ENCODE results near the gene PNKD.
"Not testable (repeated sequence)": the region's sequence is repeated elsewhere in the genome, so short reads cannot be mapped to it uniquely, and the experiment has no call there.

Gene PNKD

GRCh38 chr2:218259099-218259961, 11.0 kb upstream of the PNKD start:
- DNase-seq = no peak

DNA sequence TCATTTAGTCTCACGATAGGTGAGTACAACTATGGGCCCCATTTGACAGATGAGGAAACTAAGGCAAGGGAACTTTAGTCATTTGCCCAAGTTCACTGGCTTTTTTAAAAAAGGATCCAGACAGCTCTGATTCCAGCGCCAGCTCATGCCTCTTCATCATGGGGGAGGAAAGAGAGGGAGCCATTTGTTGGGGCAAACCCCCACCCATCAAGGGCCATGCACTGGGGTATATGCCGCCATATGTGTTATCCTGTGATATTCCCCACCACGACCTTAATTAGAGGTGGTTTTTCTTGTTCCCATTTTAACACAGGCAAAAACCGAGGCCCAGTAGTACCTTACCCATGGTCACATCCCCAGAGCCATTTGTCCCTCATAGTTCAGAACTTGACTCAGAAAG, 10.2 kb upstream of the PNKD start:
- no peak for DNase-seq

DNA sequence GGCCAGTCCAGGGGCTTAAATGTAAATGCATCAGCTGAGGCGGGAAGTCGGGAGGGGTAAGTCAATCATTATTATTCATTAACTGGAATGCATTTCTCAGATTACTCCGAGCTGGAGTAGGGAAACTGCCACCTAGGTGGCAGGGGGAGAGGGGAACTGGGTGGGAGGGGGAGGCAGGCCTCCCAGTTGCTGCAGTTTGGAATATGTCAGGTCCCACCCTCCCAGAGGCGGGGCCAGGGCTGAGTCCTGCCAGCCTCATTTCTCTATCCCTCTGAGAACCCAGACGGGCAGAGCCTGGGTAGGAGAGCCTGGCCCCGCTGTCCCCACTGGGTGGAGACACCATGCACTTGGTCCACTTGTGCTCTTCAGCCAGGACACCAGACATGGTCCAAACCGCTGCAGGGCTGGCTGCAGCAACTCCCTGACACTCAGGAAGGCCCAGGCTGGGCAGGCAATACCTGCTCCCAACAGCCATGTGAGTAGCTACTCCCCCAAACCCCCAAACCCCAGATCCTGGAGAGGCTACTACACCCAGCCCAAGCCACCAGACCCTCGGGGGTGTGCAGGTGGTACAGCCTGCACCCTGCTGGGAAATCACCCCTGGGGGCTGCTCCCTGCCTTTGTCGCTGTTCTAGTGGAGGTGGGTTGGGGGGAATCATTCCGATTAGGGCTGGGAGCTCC, 9.4 kb upstream of the PNKD start, which contains the start of gene GPBAR1:
TSS of gene GPBAR1 (plus strand) at position 274 of the 681 bp plus-strand sequence. CDS start 1,710 bp downstream, outside the sequence.
- no peak for DNase-seq

- DNase-seq = no peak
Observed at GRCh38 chr2:218261423-218262236, 8.7 kb upstream of the PNKD start.

GRCh38 chr2:218262237-218262600, 8.1 kb upstream of the PNKD start:
- no peak for DNase-seq

DNA sequence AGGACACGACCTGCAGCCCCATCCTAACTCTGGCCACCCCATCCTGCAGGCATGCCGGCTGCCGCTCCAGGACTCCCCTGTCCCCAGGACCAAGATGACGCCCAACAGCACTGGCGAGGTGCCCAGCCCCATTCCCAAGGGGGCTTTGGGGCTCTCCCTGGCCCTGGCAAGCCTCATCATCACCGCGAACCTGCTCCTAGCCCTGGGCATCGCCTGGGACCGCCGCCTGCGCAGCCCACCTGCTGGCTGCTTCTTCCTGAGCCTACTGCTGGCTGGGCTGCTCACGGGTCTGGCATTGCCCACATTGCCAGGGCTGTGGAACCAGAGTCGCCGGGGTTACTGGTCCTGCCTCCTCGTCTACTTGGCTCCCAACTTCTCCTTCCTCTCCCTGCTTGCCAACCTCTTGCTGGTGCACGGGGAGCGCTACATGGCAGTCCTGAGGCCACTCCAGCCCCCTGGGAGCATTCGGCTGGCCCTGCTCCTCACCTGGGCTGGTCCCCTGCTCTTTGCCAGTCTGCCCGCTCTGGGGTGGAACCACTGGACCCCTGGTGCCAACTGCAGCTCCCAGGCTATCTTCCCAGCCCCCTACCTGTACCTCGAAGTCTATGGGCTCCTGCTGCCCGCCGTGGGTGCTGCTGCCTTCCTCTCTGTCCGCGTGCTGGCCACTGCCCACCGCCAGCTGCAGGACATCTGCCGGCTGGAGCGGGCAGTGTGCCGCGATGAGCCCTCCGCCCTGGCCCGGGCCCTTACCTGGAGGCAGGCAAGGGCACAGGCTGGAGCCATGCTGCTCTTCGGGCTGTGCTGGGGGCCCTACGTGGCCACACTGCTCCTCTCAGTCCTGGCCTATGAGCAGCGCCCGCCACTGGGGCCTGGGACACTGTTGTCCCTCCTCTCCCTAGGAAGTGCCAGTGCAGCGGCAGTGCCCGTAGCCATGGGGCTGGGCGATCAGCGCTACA, 7.4 kb upstream of the PNKD start:
- no peak for DNase-seq

DNA sequence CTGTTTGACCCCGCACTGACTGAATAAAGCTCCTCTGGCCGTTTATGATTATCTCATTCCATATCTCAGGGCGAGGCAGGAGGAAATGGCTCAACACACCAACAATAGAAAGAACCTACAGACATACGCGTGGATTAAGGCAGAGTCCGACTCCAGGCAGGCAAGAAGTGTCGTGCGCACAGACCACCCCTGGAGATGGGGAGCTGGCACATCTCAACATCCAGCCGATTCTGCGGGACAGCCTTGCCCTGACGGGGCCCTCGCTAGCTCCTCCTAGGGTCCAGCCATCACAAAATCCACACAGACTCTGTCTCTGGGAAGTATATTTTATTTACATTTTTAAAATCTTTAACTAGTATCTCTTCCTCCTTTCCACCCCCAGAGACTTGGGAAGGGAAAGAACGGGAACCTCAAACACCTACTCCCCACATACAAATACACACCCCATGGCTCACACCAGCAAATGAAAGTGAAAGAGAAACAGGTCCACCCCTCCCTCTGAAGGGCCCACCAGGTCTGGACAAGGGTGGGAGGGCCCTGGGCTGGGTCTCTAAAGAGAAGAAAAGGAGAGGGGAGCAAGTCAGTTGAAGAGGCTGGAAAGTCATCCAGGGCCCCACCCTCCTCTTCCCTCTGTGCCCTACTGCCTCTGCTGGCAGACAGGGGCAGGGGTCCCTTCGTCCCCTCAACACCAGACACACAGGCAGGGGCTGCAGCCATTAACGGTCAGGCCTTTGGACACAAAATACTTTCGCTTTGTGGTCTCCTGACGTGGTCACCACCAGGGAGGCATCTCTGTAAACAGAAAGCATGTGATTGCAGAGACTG, 6.3 kb upstream of the PNKD start:
- DNase-seq = no peak

DNA sequence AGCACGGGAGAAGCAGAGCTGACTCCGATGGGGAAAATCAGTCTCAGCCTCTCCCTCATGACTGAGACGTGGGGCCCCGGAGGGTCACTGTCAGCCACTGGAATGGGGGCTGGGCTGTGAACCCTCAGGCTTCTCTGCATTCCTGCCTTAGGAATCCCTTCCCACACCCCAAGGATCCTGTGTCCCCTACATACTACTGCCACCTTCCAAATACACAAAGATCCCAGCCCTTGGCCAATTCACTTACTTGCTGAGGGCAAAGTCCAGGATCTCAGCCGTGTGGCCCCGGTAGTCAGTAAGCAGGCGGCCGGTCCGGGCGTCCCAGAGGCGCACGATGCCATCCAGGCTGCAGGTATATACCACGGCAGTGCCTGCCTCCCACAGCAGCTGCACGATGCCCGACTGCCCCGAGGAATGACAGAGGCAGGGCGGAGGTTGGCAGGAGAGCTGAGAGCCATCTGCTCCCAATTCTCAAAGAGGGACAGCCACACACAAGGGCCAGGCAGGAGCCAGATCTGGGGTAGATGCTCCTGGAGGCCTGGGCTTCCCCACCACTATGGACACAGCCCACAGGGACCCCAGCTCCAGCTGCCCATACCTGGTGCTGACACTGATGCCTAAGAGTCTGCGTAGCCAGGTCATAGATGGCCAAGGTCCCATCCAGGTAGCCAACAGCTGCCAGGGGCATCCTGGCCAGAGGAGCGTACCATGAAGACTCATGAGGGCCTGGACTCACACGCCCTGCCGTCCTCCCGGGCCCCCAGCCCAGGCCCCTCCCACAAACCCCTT, 5.4 kb upstream of the PNKD start:
- no peak for DNase-seq

DNA sequence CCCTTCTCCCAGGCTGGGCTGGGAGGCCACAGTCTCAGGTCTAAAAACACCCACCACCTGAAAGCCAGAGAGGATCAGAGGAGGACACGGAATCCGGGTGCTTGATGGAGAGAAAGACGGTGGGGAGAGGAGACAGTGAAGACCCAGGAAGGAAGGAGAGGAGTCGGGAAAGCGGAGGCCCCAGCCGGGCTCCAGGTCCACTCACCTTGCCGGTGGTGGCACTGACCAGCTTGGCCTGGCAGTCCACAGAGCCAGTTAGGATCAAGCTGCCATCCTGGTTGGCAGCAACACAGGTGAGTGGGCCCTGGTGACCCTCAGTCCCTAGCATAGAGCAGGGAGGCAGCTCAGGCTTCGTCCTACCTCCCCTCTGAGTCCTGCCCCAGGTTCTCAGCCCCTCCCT, 4.7 kb upstream of the PNKD start:
- DNase-seq = no peak

- no peak for DNase-seq
Observed at GRCh38 chr2:218266316-218266979, 3.9 kb upstream of the PNKD start.

GRCh38 chr2:218267259-218267658, 3.1 kb upstream of the PNKD start:
- no peak for DNase-seq

- no peak for DNase-seq
Observed at GRCh38 chr2:218270721-218271486, 585 bp downstream of the PNKD start.

- no peak for DNase-seq
Observed at GRCh38 chr2:218271487-218271797, 1.1 kb downstream of the PNKD start.

DNA sequence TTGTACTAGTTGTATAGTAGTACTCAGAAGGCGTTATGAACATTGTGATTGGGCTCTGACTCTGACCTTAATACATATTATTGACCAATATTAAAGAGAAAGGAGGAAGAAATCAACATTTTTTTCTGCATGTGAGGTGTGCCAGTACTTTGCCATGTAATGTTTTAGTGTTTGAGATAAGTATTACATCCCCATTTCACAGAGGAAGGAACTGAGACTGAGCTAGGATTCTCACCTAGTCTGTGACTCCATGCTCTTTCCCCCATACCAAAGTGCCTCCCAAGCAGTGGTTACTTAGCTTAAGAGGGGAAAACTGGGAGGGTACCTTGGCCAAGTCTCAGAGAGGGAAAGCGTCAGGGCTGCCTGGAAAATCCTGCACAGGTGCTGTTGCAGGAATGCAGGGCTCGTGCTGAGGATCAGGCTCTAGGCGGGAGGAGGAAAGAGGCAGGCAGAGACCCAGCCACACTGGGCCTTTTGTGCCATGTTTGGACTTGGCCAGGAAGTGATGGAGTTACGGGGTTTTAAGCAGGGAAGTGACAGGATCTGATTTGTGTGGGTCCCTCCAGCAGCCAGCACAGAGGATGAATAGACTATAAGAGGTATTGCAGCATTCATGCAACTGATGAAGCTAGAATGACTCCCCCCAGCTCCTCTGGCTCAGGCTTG, 1.7 kb downstream of the PNKD start:
- no peak for DNase-seq

GRCh38 chr2:218272531-218273212, 2.4 kb downstream of the PNKD start:
- DNase-seq = peak; percentile 76

- DNase-seq = not testable (repeated sequence)
Observed at GRCh38 chr2:218273214-218273907, 3.0 kb downstream of the PNKD start.

GRCh38 chr2:218273908-218274249, 3.6 kb downstream of the PNKD start:
- no peak for DNase-seq

GRCh38 chr2:218274586-218274985, 4.3 kb downstream of the PNKD start:
- no peak for DNase-seq

Data from stimulated activated CD4-positive, alpha-beta T cell treated with anti-CD3 and anti-CD28 coated beads, Interleukin-4, amount 100 ng/mL, for 1 hour (primary cell).